Liver (tissue), 3 donors: Measurements from ENCODE around the gene RTBDN.

Experiments
- CTCF ChIP-seq: fragments of 150-350 bp; IDR thresholded peaks from 2 replicates; pipeline ENCODE4 v1.5.1; 2017; ENCODE audit warnings: improper control_type of control experiment, low read depth, low read length; ENCODE audit not compliant: missing input control
- EGR1 ChIP-seq, 2 donors: IDR thresholded peaks; 2 replicates each; pipeline ENCODE4 v1.6.1; 2016 to 2018; ENCODE audit warnings: antibody characterized with exemption in 2 of 2, low read depth in 2 of 2
- FOXA1 ChIP-seq: IDR thresholded peaks from 2 replicates; pipeline ENCODE4 v1.6.1; 2016; ENCODE audit warnings: antibody characterized with exemption
- GABPA ChIP-seq, 2 donors: IDR thresholded peaks in 1 of 2; conservative IDR thresholded peaks in 1 of 2; 2 replicates each; pipeline ENCODE4 v1.6.1; 2016; ENCODE audit warnings: antibody characterized with exemption in 2 of 2, mild to moderate bottlenecking in 1 of 2, moderate library complexity in 1 of 2
- HNF4A ChIP-seq, 2 donors: conservative IDR thresholded peaks; 2 replicates each; pipeline ENCODE4 v1.6.1; 2016; ENCODE audit warnings: antibody characterized with exemption in 2 of 2, mild to moderate bottlenecking in 2 of 2
- JUND ChIP-seq, 2 donors: IDR thresholded peaks; 2 replicates each; pipeline ENCODE4 v1.6.1; 2016; ENCODE audit warnings: antibody characterized with exemption in 2 of 2
- MAX ChIP-seq: IDR thresholded peaks from 2 replicates; pipeline ENCODE4 v1.6.1; 2016; ENCODE audit warnings: antibody characterized with exemption
- TAF1 ChIP-seq: conservative IDR thresholded peaks from 2 replicates; pipeline ENCODE4 v1.6.1; 2016; ENCODE audit warnings: antibody characterized with exemption, mild to moderate bottlenecking
- YY1 ChIP-seq: IDR thresholded peaks from 2 replicates; pipeline ENCODE4 v1.6.1; 2016; ENCODE audit warnings: antibody characterized with exemption, mild to moderate bottlenecking
- donor health status: healthy.
- donor health status: healthy.

- no peak for TF ChIP-seq MAX
- no peak for TF ChIP-seq CTCF
- TF ChIP-seq YY1, result no peak
- no peak for TF ChIP-seq TAF1
- TF ChIP-seq HNF4A (conservative IDR thresholded peaks at IDR 0.05), result no peak
- no peak for TF ChIP-seq GABPA (IDR thresholded peaks at IDR 0.05 in 1 of 2, conservative IDR thresholded peaks at IDR 0.05 in 1 of 2)
- TF ChIP-seq FOXA1, result no peak
- TF ChIP-seq JUND (IDR thresholded peaks at IDR 0.05), result no peak
- TF ChIP-seq EGR1 (IDR thresholded peaks at IDR 0.05; ENCODE audit: low read depth in 2 of 2), result no peak
Measured at GRCh38 chr19:12800923-12801465, 33.4 kb downstream of the RTBDN start.
